A549 treated with RU486 at 1 μM for 4 hours (cell line): ENCODE measurements around the gene FAM209A. TPM values are rescaled to one million over a fixed set of nuclear protein-coding genes. Genes with fewer than 3 reads are reported as not detected.

ENCODE experiments used
- total RNA-seq: library from RNA; stranded (reverse); fragments of 200-300 nt; extraction: Qiagen RNA extraction; gene quantifications from 5 replicates; pipeline ENCODE4 v1.2.3, GENCODE V29; 2022; ENCODE audit warnings: low read depth

The FAM209A gene, protein sequence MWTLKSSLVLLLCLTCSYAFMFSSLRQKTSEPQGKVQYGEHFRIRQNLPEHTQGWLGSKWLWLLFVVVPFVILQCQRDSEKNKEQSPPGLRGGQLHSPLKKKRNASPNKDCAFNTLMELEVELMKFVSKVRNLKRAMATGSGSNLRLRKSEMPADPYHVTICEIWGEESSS
- total RNA-seq, result 0.21 to 0.59 TPM (median 0.31 TPM) in 4 of 5 replicates, not detected in the other

DNA sequence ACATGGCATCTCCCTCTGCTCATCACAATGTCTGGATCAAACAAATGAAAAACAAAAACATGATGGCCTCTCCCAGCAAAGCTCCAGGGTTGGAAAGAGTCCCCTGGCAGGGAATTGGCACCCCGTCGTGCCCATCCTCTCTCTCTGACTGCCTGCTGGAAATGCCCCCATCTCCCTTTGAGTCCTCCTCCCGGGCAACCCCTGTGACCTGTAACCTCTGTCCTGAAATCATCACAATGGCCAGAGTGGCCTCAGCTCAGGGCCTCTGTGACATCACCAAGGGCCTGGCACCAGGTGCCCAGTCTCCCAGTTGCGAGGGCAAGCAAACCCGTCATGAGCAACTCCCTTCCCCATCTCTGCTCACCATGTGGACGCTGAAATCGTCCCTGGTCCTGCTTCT, at the start of gene FAM209A:
FAM209A (plus strand) TSS at position 301 of the 400 bp plus-strand sequence; CDS start at position 366, 65 bp downstream.

GRCh38 chr20:56532946-56533345, 8.4 kb downstream of the FAM209A start, which contains the start of gene FAM209B:
FAM209B (plus strand) TSS chr20:56533246; CDS start chr20:56533342, 96 bp downstream.

Other genes starting within 250 kb of the FAM209A start
- gene FAM210B, start 165.8 kb upstream of the FAM209A start, total RNA-seq, result 7.6 to 12.4 TPM (median 12.3 TPM) in 5 replicates
- gene AURKA, start 132.5 kb upstream of the FAM209A start, total RNA-seq, result 102 to 115 TPM (median 110 TPM) in 5 replicates
- 33.6 to 40.4 TPM (median 38.5 TPM) in 5 replicates for gene CSTF1, start 132.1 kb upstream of the FAM209A start, total RNA-seq
- 0.03 to 0.08 TPM (median 0.05 TPM) in 3 of 5 replicates, not detected in the others for gene CASS4, start 112.5 kb upstream of the FAM209A start, total RNA-seq
- gene RTF2, start 56.1 kb upstream of the FAM209A start, total RNA-seq, result 80.1 to 100 TPM (median 88.8 TPM) in 5 replicates
- gene FAM209B, start 8.5 kb downstream of the FAM209A start, total RNA-seq, result 0.25 to 0.59 TPM (median 0.48 TPM) in 4 of 5 replicates, not detected in the other
- 12.3 to 16.1 TPM (median 12.7 TPM) in 5 replicates for gene TFAP2C, start 104.6 kb downstream of the FAM209A start, total RNA-seq